ENCODE results near the gene TSSK6. TPM values are rescaled to one million over a fixed set of nuclear protein-coding genes. Genes with fewer than 3 reads are reported as not detected.
A peak's percentile ranks its signal among the peaks of the same experiment; 100 is the strongest.

TSSK6 gene
- total RNA-seq, 1 donor from 2014 or later: 4.6 TPM

DNA sequence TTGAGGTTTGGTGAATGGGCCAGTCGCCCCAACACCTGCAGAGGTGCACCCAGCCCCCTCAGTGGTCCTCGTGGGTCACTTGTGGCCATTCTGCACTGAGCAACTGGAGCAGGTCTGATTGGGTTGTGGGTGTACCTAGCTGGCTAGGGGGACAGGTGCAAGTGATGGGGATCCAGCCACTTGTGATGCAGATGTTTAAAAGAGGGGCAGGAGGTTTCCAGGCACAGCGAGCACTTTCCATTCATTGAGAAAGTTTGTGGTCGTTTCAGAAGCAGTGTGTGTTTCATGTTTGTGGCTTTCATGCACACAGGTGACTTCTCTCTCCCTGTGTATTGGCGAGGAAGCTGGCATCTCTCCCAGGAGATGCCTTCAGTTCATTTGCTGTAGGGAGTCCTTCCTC is 34.7 kb downstream of the TSSK6 start:
- Histone ChIP-seq H3K36me3 (no peaks in the 10 kb centered on the region), H3K27ac (no peak overlapping the region), H2AFZ (replicated peaks) (no peak overlapping the region), H3F3A (ENCODE audit: low read depth) (peaks cover 5% of the 10 kb centered on the region), H3K79me2 (ENCODE audit: low read depth) (peaks cover 97% of the 10 kb centered on the region), H3K9me3 (ENCODE audit: low read depth) (no peaks in the 10 kb centered on the region), H3K27me3 (no peaks in the 10 kb centered on the region), H4K20me1 (ENCODE audit: low read depth) (peaks cover 57% of the 10 kb centered on the region), H3K4me3 (no peak overlapping the region), H3K9ac (no peak overlapping the region), H3K4me1 (peaks cover 15% of the 10 kb centered on the region), H3K4me2 (no peak overlapping the region)
- no peaks in the 10 kb centered on the region for H3K9me3 Mint-ChIP-seq
- no peak overlapping the region for H3K4me3 Mint-ChIP-seq
- peaks cover 9% of the 10 kb centered on the region for H3K36me3 Mint-ChIP-seq
- peaks cover 5% of the 10 kb centered on the region for H3K27me3 Mint-ChIP-seq (ENCODE audit: insufficient read depth, low read depth)
- H3K27ac Mint-ChIP-seq: no peak overlapping the region
- DNase-seq (ENCODE audit: low spot score): no peak
- no peak for TF ChIP-seq EZH2 (IDR thresholded peaks at IDR 0.05)
- TF ChIP-seq, protein P1, sequence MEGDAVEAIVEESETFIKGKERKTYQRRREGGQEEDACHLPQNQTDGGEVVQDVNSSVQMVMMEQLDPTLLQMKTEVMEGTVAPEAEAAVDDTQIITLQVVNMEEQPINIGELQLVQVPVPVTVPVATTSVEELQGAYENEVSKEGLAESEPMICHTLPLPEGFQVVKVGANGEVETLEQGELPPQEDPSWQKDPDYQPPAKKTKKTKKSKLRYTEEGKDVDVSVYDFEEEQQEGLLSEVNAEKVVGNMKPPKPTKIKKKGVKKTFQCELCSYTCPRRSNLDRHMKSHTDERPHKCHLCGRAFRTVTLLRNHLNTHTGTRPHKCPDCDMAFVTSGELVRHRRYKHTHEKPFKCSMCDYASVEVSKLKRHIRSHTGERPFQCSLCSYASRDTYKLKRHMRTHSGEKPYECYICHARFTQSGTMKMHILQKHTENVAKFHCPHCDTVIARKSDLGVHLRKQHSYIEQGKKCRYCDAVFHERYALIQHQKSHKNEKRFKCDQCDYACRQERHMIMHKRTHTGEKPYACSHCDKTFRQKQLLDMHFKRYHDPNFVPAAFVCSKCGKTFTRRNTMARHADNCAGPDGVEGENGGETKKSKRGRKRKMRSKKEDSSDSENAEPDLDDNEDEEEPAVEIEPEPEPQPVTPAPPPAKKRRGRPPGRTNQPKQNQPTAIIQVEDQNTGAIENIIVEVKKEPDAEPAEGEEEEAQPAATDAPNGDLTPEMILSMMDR (IDR thresholded peaks at IDR 0.05): no peak
- TF ChIP-seq EZH2phosphoT487 (IDR thresholded peaks at IDR 0.05): no peak
- H3K4me1 Mint-ChIP-seq: peaks cover 16% of the 10 kb centered on the region

DNA sequence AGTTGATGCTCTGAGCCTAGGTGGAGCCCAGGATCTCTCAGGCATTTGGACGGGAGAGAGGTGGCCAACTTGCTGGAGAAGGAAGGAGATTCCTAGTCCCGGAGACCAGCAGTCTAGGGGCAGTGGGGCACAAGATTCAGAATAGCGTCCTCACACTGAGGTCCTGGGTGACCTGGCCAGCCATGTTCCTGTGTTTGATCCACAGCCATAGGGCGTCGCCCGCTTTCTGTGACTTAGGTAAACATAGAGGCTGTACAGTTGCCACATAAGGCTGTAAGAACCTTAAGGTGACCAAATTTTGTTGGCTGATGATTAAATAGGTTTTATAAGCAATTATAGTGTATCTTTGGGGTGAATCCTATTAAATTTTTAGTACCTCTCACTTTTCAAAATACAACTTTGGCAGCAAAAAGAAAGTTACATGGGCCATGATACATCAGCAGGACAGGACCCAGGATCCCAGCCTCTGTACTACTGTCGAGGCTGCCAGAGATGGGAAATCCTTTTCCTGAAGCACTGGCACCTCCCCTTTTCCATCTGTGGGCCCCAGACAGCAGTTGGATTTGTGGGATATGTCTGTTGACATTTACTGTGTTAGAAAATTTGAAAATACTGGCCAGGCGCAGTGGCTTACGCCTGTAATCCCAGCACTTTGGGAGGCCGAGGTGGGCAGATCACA is 37.5 kb downstream of the TSSK6 start:
- DNase-seq (ENCODE audit: low spot score): no peak
- Histone ChIP-seq H3K9me3 (ENCODE audit: low read depth) (no peaks in the 10 kb centered on the region), H3F3A (ENCODE audit: low read depth) (peaks cover 23% of the 10 kb centered on the region), H4K20me1 (ENCODE audit: low read depth) (peaks cover 72% of the 10 kb centered on the region), H3K9ac (no peak overlapping the region), H3K4me3 (no peak overlapping the region), H3K36me3 (no peaks in the 10 kb centered on the region), H3K27ac (no peak overlapping the region), H3K4me2 (no peak overlapping the region), H3K27me3 (no peaks in the 10 kb centered on the region), H3K79me2 (ENCODE audit: low read depth) (peaks cover 92% of the 10 kb centered on the region), H3K4me1 (peaks cover 21% of the 10 kb centered on the region), H2AFZ (replicated peaks) (no peak overlapping the region)
- no peak overlapping the region for H3K4me3 Mint-ChIP-seq
- H3K9me3 Mint-ChIP-seq: no peaks in the 10 kb centered on the region
- TF ChIP-seq, protein P1 (IDR thresholded peaks at IDR 0.05): no peak
- TF ChIP-seq EZH2 (IDR thresholded peaks at IDR 0.05): no peak
- TF ChIP-seq EZH2phosphoT487 (IDR thresholded peaks at IDR 0.05): no peak
- H3K27ac Mint-ChIP-seq: no peak overlapping the region
- peaks cover 7% of the 10 kb centered on the region for H3K27me3 Mint-ChIP-seq (ENCODE audit: insufficient read depth, low read depth)
- peaks cover 27% of the 10 kb centered on the region for H3K4me1 Mint-ChIP-seq
- H3K36me3 Mint-ChIP-seq: peaks cover 9% of the 10 kb centered on the region

DNA sequence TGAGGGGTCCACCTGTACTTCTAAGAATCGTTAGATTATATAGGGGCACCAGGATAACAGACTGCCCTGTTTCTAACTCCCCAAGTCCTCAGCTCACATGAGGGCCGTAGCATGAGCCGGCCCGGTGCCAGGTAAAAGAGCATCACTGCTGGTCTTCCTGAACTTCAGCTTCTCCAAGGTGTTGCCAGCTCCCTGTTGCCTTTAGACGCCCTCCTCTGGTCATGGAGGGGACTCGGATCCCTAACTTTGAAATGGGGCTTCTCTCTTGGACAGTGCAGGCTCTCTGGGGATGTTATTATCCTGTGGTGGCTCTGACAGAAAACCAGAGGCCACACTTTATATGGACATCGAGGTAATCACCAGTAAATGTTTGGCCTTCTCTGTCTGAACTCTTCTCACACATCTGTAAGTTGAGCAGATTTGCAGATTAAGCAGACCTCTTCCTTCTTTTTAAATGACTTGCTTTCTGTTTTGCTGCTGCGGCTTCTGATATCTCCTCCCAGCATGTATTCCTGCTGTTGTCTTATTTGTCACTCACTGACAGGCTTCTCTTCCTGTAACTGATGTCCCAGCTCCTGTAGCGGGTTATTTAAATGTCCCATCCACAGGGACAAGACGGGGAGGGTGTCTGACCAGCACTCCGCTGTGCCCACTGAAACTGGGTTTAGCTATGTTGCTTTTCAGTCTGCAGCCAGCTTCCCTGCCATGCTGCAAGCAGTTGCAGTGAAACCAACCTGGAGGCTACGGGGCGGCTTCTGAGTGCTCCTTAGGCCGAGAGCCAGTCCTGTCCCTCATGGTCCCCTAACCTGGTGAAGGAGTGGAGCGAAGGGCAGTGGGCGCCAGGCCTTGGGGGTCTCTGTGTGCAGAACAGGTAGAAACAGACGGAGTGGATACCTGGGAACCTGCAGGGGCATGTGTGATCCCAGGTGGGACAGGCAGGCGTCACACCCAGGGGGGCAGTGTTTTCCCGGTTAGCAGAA is 39.2 kb downstream of the TSSK6 start:
- DNase-seq (ENCODE audit: low spot score): peak; percentile 60
- no peak overlapping the region for H3K27ac ChIP-seq
- Mint-ChIP-seq H3K27me3 (ENCODE audit: insufficient read depth, low read depth) (peaks cover 4% of the 10 kb centered on the region), H3K36me3 (peaks cover 14% of the 10 kb centered on the region), H3K9me3 (no peaks in the 10 kb centered on the region), H3K27ac (peak overlapping the region; percentile 90), H3K4me1 (peaks cover 21% of the 10 kb centered on the region), H3K4me3 (peak overlapping the region; percentile 74)
- peaks cover 92% of the 10 kb centered on the region for H3K79me2 ChIP-seq (ENCODE audit: low read depth)
- no peak overlapping the region for H3K9ac ChIP-seq
- TF ChIP-seq EZH2 (IDR thresholded peaks at IDR 0.05) (no peak), EZH2phosphoT487 (IDR thresholded peaks at IDR 0.05) (no peak)
- TF ChIP-seq, protein P1 (IDR thresholded peaks at IDR 0.05): peak; percentile 56
- no peaks in the 10 kb centered on the region for H3K27me3 ChIP-seq
- H3F3A ChIP-seq (ENCODE audit: low read depth): peaks cover 23% of the 10 kb centered on the region
- no peak overlapping the region for H3K4me3 ChIP-seq
- H3K4me1 ChIP-seq: peaks cover 13% of the 10 kb centered on the region
- H4K20me1 ChIP-seq (ENCODE audit: low read depth): peaks cover 62% of the 10 kb centered on the region
- no peaks in the 10 kb centered on the region for H3K36me3 ChIP-seq
- H2AFZ ChIP-seq (replicated peaks): no peak overlapping the region
- H3K9me3 ChIP-seq (ENCODE audit: low read depth): no peaks in the 10 kb centered on the region
- peak overlapping the region; percentile 43 for H3K4me2 ChIP-seq
